ENCODE results near the gene STN1. TPM values are rescaled to one million over a fixed set of nuclear protein-coding genes. Genes with fewer than 3 reads are reported as not detected.

STN1 gene
- total and polyA plus RNA-seq, 9 of the 15 experiments (the other 6 are each of a cell fraction or from before 2014, with no cell fraction given), result 9.1 to 19.6 (median 13.8) TPM

DNA sequence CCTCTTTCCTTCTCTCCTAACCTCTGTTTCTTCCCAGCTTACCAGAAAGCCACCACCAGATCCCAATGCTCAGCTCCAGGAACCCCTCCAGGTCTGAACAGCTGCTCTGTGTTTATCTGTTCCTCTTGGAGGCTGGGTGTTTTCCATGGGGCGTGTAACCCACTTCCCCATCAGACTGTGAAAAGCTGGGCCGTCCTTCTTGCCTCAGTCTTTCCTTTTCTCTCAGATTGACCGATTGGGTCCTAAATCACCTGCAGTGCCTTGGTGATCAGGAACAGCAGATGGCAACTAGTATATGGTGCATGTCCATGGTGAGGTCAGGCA is 67.5 kb downstream of the STN1 start:
- peaks cover 9 to 60% of the 10 kb centered on the region in 2 experiments for H3K27me3 ChIP-seq (ENCODE audit: control insufficient read depth in 2 of 2, insufficient read depth in 2 of 2, low read length in 2 of 2)
- FAIRE-seq, result no peak
- in situ Hi-C loops (cut with MboI), result loop anchor here (25.0 kb wide), 1 partner anchor 263 kb away; no protein-coding TSS in a partner anchor
- H3K4me2 ChIP-seq (ENCODE audit: insufficient read depth, low read length), result no peak overlapping the region
- no peaks in the 10 kb centered on the region for H3K9me3 ChIP-seq (replicated peaks; ENCODE audit: control insufficient read depth, insufficient read depth, low read depth, low read length)
- ChIA-PET POLR2A (no interaction called here), CTCF (ENCODE audit: low intra/inter-chr PET ratio) (no interaction called here)
- H3K4me3 ChIP-seq, result no peak overlapping the region
- TF ChIP-seq SPI1 (IDR thresholded peaks at IDR 0.05; ENCODE audit: borderline replicate concordance, low read depth, low read length), result no peak
- no peak for TF ChIP-seq EWSR1 (IDR thresholded peaks at IDR 0.05; ENCODE audit: borderline replicate concordance, low read depth, partially characterized antibody)
- TF ChIP-seq, protein P1, sequence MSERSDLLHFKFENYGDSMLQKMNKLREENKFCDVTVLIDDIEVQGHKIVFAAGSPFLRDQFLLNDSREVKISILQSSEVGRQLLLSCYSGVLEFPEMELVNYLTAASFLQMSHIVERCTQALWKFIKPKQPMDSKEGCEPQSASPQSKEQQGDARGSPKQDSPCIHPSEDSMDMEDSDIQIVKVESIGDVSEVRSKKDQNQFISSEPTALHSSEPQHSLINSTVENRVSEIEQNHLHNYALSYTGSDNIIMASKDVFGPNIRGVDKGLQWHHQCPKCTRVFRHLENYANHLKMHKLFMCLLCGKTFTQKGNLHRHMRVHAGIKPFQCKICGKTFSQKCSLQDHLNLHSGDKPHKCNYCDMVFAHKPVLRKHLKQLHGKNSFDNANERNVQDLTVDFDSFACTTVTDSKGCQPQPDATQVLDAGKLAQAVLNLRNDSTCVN (CRISPR knock-in tag; IDR thresholded peaks at IDR 0.05), result no peak
- no peak for TF ChIP-seq BDP1 (IDR thresholded peaks at IDR 0.05; ENCODE audit: insufficient read depth, insufficient read length)
- no peak for TF ChIP-seq STAT5B (CRISPR knock-in tag; IDR thresholded peaks at IDR 0.05)
- TF ChIP-seq FOXK2 (conservative IDR thresholded peaks at IDR 0.05 in 1 of 2, IDR thresholded peaks at IDR 0.05 in 1 of 2; ENCODE audit: low read depth in 2 of 2), result no peak
- TF ChIP-seq SMARCA4 (IDR thresholded peaks at IDR 0.05), result no peak
- no peak for TF ChIP-seq ESRRB (CRISPR knock-in tag; IDR thresholded peaks at IDR 0.05; ENCODE audit: borderline replicate concordance)
- TF ChIP-seq ZFP30 (CRISPR knock-in tag; IDR thresholded peaks at IDR 0.05; ENCODE audit: borderline replicate concordance), result no peak
- no peak for TF ChIP-seq ASH1L (IDR thresholded peaks at IDR 0.05; ENCODE audit: borderline replicate concordance, low read depth, partially characterized antibody)
- DNase-seq (ENCODE audit: extremely low read depth in 1 of 4, low spot score in 3 of 4), result no peak
- H3K27ac ChIP-seq (ENCODE audit: extremely low read depth, low read depth, low read length), result no peak overlapping the region
- no peak overlapping the region for H2AFZ ChIP-seq (ENCODE audit: low read depth, low read length)
- BruUV-seq (replicated peaks), result no TSS peak
- H4K20me1 ChIP-seq (replicated peaks; ENCODE audit: control insufficient read depth, insufficient read depth, low read length), result no peaks in the 10 kb centered on the region
- no peaks in the 10 kb centered on the region for H3K9me1 ChIP-seq (ENCODE audit: control insufficient read depth, insufficient read depth, low read length)
- intact Hi-C loops (cut with micrococcal nuclease), result no loop called here
- WGBS (ENCODE audit: insufficient coverage, low coverage, missing lambda C conversion rate), result 0% methylated on average over 1 of the region's 3 CpGs
- H3K4me1 ChIP-seq (replicated peaks in 1 of 2; ENCODE audit: control insufficient read depth in 2 of 2, insufficient read depth in 2 of 2, low read length in 2 of 2), result peaks cover 0 to 7% of the 10 kb centered on the region in 2 experiments; a peak in 1 of 5 replicates
- no peak overlapping the region for H3K9ac ChIP-seq (ENCODE audit: insufficient read depth in 1 of 2, low read depth in 2 of 2, low read length in 2 of 2)
- H3K36me3 ChIP-seq (ENCODE audit: control insufficient read depth, insufficient read depth, low read length), result no peaks in the 10 kb centered on the region
- no peak for ATAC-seq
- H3K79me2 ChIP-seq (ENCODE audit: control insufficient read depth, insufficient read depth, low read length), result no peaks in the 10 kb centered on the region

Measured in K562 (cell line).